Gastroesophageal sphincter (tissue), 3 donors: ENCODE measurements around the gene DNAJC24.

Source experiments
- CTCF ChIP-seq, 4 experiments: fragments of 200-600 bp in 2 of 4; fragments of 450-650 bp in 2 of 4; sonication (generic) in 1 of 4; IDR thresholded peaks; one replicate each; pipeline ENCODE4 v1.5.1; 2017 to 2019; ENCODE audit warnings: antibody characterized with exemption in 4 of 4, mild to moderate bottlenecking in 2 of 4, moderate library complexity in 2 of 4
- EP300 ChIP-seq: sonication (generic); formaldehyde crosslinking; IDR thresholded peaks from one replicate; pipeline ENCODE4 v1.6.1; 2017; ENCODE audit warnings: antibody characterized with exemption, mild to moderate bottlenecking
- POLR2A ChIP-seq, 2 donors: fragments of 450-650 bp; IDR thresholded peaks; one replicate each; pipeline ENCODE4 v1.6.1; 2017; ENCODE audit warnings: antibody characterized with exemption in 2 of 2, mild to moderate bottlenecking in 2 of 2, moderate library complexity in 1 of 2

- TF ChIP-seq CTCF (IDR thresholded peaks at IDR 0.05), result no peak
- TF ChIP-seq POLR2A (IDR thresholded peaks at IDR 0.05), result no peak
- TF ChIP-seq EP300, result no peak
Observed at GRCh38 chr11:31419138-31419537, 49.5 kb downstream of the DNAJC24 start.
